NCI-H2107 treated with DMSO at 0.1 percent for 48 hours (cell line): Measurements from ENCODE around the gene INTS1.

ENCODE experiments used
- DNase-seq: peaks from one replicate; lab custom pipeline; 2025; ENCODE audit not compliant: unreplicated experiment; lab: John Stamatoyannopoulos, UW

INTS1 gene

GRCh38 chr7:1490837-1491236 is 13.4 kb downstream of the INTS1 start:
- DNase-seq, result no peak

- DNase-seq, result no peak
Measured at GRCh38 chr7:1489336-1489735, 14.9 kb downstream of the INTS1 start.

- DNase-seq, result no peak
Measured at GRCh38 chr7:1488016-1488415, 16.2 kb downstream of the INTS1 start.

GRCh38 chr7:1487466-1487865 is 16.7 kb downstream of the INTS1 start:
- no peak for DNase-seq

GRCh38 chr7:1486571-1486970 is 17.6 kb downstream of the INTS1 start:
- DNase-seq, result no peak

GRCh38 chr7:1485156-1485555 is 19.0 kb downstream of the INTS1 start:
- no peak for DNase-seq

- no peak for DNase-seq
Measured at GRCh38 chr7:1484569-1484968, 19.6 kb downstream of the INTS1 start.

GRCh38 chr7:1483536-1484505 is 20.4 kb downstream of the INTS1 start:
- DNase-seq, result no peak

- DNase-seq, result no peak
Measured at GRCh38 chr7:1483079-1483478, 21.1 kb downstream of the INTS1 start.

- DNase-seq, result no peak
Measured at GRCh38 chr7:1481300-1481699, 22.9 kb downstream of the INTS1 start.

GRCh38 chr7:1480670-1481069 is 23.5 kb downstream of the INTS1 start:
- DNase-seq, result no peak

- no peak for DNase-seq
Measured at GRCh38 chr7:1479287-1479686, 24.9 kb downstream of the INTS1 start.

- DNase-seq, result no peak
Measured at GRCh38 chr7:1478480-1478879, 25.7 kb downstream of the INTS1 start.

- DNase-seq, result no peak
Measured at GRCh38 chr7:1476859-1477258, 27.3 kb downstream of the INTS1 start.

- no peak for DNase-seq
Measured at GRCh38 chr7:1475991-1476390, 28.2 kb downstream of the INTS1 start.

GRCh38 chr7:1475393-1475792 is 28.8 kb downstream of the INTS1 start:
- no peak for DNase-seq

GRCh38 chr7:1474736-1475135 is 29.5 kb downstream of the INTS1 start:
- DNase-seq, result no peak

- DNase-seq, result peak; percentile 81
Measured at GRCh38 chr7:1473864-1474512, 30.2 kb downstream of the INTS1 start.

- DNase-seq, result no peak
Measured at GRCh38 chr7:1470901-1471300, 33.3 kb downstream of the INTS1 start.

GRCh38 chr7:1468643-1469298 is 35.4 kb downstream of the INTS1 start:
- DNase-seq, result no peak

GRCh38 chr7:1468203-1468602 is 36.0 kb downstream of the INTS1 start:
- no peak for DNase-seq
